ENCODE results near the gene HSD17B12. TPM values are rescaled to one million over a fixed set of nuclear protein-coding genes. Genes with fewer than 3 reads are reported as not detected.

The HSD17B12 gene
- 100 to 1,000 TPM in 3 of 10 donors, 10 to 100 TPM in 7; 66.7 to 122 (median 87.4) TPM for total RNA-seq
- 10 to 100 TPM; 32.9 to 50.9 TPM for polyA plus RNA-seq
- long read RNA-seq, donor 1, full-length matches to known transcripts, result 67 of 80 reads
- long read RNA-seq, donor 1, partial matches to known transcripts, result 7 of 80 reads
- long read RNA-seq, donor 1, other reads (novel, unspliced or antisense), result 6 of 80 reads
- long read RNA-seq, donor 2, full-length matches to known transcripts, result 92 of 117 reads
- long read RNA-seq, donor 2, partial matches to known transcripts, result 14 of 117 reads
- long read RNA-seq, donor 2, other reads (novel, unspliced or antisense), result 11 of 117 reads
- long read RNA-seq, donor 3, full-length matches to known transcripts, result 294 of 351 reads
- long read RNA-seq, donor 3, partial matches to known transcripts, result 35 of 351 reads
- long read RNA-seq, donor 3, other reads (novel, unspliced or antisense), result 22 of 351 reads

DNA sequence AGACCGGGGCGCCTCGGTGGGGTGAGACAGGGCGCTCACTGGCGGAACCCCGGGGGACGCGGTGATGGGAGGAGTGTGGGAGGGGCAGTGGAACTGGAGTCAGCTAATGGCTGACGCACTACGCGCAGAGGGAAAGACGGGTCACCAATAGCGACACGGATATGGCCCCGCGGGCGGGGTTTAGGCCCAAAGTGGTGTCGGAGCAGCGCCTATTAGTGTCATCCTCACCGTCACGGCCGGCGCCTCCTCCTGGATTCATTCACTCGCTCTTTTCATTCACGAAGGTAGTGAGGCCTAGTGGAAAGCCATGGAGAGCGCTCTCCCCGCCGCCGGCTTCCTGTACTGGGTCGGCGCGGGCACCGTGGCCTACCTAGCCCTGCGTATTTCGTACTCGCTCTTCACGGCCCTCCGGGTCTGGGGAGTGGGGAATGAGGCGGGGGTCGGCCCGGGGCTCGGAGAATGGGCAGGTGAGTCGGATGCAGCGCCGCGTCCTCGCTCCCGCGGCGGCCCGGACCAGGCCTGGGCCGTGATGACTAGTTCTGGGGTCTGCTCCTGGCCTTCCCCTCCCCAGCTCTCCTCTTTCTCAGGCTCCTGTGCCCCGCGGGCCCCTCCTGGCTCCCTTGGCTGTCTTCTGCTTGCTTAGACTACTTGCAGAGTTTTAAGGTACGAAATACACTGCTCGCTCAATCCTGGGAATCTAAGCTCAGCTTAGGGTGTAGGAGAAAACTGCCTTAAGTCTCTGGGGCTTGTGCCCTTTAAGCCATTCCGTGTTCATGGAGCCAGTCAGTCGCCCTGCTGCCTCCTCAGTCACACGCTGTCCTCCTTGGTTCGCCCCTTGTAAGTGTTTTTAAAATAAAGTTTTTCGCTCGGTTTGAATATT lies at the start of gene HSD17B12:
TSS of gene HSD17B12 (plus strand) at position 218 of the 880 bp plus-strand sequence. CDS start at position 308, 90 bp downstream.
- Histone ChIP-seq H3K9me3 (peaks cover 0 to 8% (median 0%) of the 10 kb centered on the region in 11 donors), H3K4me3 (peak within 1 kb of the TSS; percentile 59 to 99 (median 90)), H3K27ac (peak within 1 kb of the TSS; percentile 42 to 97 (median 94)), H3K4me1 (peaks cover 0 to 50% (median 38%) of the 10 kb centered on the region in 9 donors), H3K36me3 (peaks cover 0 to 24% (median 0%) of the 10 kb centered on the region in 9 donors), H3K27me3 (no peaks in the 10 kb centered on the region)
- WGBS, 2 donors, result 0 to 1% methylated on average over 52 to 62 of the region's 62 CpGs
- peak; percentile 99 for DNase-seq
- TF ChIP-seq, protein P1, sequence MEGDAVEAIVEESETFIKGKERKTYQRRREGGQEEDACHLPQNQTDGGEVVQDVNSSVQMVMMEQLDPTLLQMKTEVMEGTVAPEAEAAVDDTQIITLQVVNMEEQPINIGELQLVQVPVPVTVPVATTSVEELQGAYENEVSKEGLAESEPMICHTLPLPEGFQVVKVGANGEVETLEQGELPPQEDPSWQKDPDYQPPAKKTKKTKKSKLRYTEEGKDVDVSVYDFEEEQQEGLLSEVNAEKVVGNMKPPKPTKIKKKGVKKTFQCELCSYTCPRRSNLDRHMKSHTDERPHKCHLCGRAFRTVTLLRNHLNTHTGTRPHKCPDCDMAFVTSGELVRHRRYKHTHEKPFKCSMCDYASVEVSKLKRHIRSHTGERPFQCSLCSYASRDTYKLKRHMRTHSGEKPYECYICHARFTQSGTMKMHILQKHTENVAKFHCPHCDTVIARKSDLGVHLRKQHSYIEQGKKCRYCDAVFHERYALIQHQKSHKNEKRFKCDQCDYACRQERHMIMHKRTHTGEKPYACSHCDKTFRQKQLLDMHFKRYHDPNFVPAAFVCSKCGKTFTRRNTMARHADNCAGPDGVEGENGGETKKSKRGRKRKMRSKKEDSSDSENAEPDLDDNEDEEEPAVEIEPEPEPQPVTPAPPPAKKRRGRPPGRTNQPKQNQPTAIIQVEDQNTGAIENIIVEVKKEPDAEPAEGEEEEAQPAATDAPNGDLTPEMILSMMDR (IDR thresholded peaks at IDR 0.05), result peak in 3 of 9 donors; percentile 8 to 19 (median 17)
- intact Hi-C loops (cut with DNase I), result loop anchor here in 6 of 10 donors (1.0 to 10.0 kb wide), 6 partner anchors 33 to 154 kb away; no protein-coding TSS in a partner anchor
- peak; percentile 100 for ATAC-seq

DNA sequence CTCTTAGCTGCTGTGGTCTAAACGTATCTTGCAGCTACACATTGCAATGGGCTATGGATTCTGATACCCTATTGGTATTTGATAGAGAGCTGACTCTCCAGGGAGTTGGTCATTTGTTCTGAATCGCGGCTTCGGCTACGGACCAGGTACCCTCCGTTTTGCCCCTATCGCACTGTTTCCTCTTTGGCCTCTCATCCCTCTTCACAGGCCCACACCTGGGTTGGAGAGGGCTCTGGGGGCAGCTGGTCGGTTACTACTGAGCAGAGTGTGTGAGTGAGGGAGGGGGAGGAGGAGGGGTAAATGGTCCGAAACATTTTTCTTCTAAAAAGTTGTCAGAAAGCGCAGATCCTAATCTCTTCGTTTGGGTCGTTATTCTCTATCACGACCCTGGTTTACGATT lies 48.8 kb upstream of the HSD17B12 start:
- 25 to 29% methylated on average over 14 of the region's 14 CpGs for WGBS, 2 donors
- intact Hi-C loops (cut with DNase I), result no loop called here
- DNase-seq, result no peak
- ATAC-seq, result no peak
- Histone ChIP-seq H3K27me3 (peaks cover 8 to 92% (median 73%) of the 10 kb centered on the region in 7 donors), H3K9me3 (no peaks in the 10 kb centered on the region), H3K27ac (no peak overlapping the region), H3K4me1 (no peaks in the 10 kb centered on the region), H3K36me3 (no peaks in the 10 kb centered on the region), H3K4me3 (no peak overlapping the region)
- TF ChIP-seq, protein P1 (IDR thresholded peaks at IDR 0.05), result no peak

DNA sequence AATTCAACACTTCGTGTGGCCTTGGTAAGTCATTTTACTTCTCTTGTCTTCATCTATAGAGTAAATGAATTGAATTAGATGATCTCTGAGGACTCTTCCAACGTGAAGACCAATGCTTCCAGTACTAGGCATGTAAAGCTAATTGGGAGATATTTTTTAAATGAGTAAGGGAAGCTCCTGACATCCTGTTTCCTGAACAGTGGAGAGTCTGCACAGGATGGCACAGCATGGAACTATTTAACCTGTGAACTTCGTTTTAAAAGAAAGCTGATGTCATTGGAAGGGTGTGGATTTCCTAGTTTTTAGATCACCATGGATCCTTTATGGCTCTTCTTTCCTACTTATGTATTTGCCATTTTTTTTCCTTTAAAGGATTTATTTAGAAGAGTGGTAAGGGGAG lies 48.4 kb upstream of the HSD17B12 start:
- Histone ChIP-seq H3K27ac (no peak overlapping the region), H3K4me1 (no peaks in the 10 kb centered on the region), H3K4me3 (no peak overlapping the region), H3K27me3 (peaks cover 8 to 92% (median 73%) of the 10 kb centered on the region in 7 donors), H3K36me3 (no peaks in the 10 kb centered on the region), H3K9me3 (no peaks in the 10 kb centered on the region)
- TF ChIP-seq, protein P1 (IDR thresholded peaks at IDR 0.05), result no peak
- WGBS, 2 donors, result 11 to 14% methylated on average over 3 of the region's 3 CpGs
- ATAC-seq, result peak in 1 of 8 donors; percentile 28
- no peak for DNase-seq
- intact Hi-C loops (cut with DNase I), result no loop called here

DNA sequence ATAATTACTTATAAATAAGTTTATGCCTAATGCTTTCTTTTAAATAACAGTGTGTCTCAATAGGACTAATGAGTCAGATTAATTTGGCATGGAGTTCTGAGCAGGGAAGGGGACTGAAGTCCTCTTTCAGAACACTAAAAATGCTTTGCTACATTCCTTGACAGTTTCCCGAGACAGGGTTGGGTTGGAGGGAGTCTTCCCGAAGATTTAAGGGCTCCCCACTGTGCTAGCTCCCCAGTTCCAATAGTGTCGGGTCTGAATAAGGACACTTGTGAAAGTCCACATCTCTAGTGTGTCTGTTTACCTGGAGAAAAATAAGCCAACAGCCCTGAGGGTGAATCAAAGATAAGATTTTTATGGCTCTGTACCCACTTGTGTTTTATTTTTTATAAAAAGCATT lies 41.8 kb upstream of the HSD17B12 start:
- ATAC-seq, result no peak

More for the DNA sequence above, 41.8 kb upstream of the HSD17B12 start:
- Histone ChIP-seq H3K27ac (no peak overlapping the region), H3K27me3 (peaks cover 5 to 92% (median 62%) of the 10 kb centered on the region in 7 donors), H3K9me3 (no peaks in the 10 kb centered on the region), H3K4me3 (no peak overlapping the region), H3K4me1 (peaks cover 0 to 4% (median 0%) of the 10 kb centered on the region in 9 donors), H3K36me3 (no peaks in the 10 kb centered on the region)
- TF ChIP-seq, protein P1 (IDR thresholded peaks at IDR 0.05), result no peak
- no peak for DNase-seq
- WGBS, 2 donors, result 13 to 14% methylated on average over 3 of the region's 3 CpGs
- intact Hi-C loops (cut with DNase I), result no loop called here

Data from heart right ventricle (tissue), 16 donors.